GM03348 (cell line): ENCODE results near the gene AQP2.

ENCODE experiments used
- DNase-seq: peaks from one replicate; pipeline ENCODE4 v3.0.0; 2012; ENCODE audit warnings: low spot score

The AQP2 gene, protein sequence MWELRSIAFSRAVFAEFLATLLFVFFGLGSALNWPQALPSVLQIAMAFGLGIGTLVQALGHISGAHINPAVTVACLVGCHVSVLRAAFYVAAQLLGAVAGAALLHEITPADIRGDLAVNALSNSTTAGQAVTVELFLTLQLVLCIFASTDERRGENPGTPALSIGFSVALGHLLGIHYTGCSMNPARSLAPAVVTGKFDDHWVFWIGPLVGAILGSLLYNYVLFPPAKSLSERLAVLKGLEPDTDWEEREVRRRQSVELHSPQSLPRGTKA

DNA sequence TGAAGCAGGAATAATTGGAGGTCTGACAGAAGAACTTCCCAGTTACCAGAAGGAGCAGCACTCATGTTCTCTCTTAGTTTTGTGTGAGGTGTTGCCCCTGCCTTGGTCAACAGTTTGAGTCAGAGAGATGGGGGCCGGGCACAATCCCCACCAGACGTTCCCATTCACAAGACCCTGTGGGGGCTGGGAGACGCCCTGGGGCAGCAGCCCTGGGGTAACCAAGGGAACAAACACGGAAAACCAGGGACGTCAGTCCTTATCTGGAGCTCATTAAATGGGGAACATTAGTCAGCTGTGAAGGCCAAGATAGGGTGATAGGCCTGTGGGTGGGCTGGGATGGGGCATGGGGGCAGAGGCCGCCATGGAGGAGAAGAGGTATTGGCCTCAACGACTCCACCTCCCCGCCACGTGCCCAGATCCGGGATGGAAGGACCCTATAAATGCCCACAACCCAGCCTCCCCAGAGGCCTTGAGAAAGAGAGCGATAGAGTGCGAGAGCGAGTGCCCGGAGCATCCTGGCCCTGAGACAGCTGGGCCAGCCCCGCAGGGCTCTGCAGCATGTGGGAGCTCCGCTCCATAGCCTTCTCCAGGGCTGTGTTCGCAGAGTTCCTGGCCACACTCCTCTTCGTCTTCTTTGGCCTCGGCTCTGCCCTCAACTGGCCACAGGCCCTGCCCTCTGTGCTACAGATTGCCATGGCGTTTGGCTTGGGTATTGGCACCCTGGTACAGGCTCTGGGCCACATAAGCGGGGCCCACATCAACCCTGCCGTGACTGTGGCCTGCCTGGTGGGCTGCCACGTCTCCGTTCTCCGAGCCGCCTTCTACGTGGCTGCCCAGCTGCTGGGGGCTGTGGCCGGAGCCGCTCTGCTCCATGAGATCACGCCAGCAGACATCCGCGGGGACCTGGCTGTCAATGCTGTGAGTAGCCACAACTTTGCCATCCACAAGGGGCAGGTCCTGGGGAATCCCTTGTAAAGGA lies at the start of gene AQP2:
TSS of gene AQP2 (plus strand) at position 465 of the 979 bp plus-strand sequence. CDS start at position 559, 94 bp downstream.
- DNase-seq = no peak

DNA sequence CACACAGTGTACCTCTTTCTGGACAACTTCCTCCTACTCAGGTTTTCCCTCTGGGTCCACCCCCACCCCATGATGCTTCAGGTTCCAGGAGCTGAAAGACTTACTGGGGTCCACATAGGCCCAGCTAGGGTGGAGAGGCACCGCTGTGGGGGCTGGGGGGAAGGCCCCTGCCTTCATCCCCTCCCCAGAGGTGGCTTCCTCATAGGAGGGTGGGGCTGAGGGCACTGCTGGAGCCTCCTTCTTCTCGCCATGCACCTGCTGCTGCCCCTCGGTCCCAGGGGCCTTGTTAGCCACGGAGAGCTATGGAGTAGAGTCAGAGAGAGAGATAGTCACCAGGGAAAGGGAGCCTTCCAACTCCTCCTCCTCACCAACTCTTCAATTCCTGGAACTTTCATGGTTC lies 49.5 kb upstream of the AQP2 start:
- no peak for DNase-seq

- DNase-seq = no peak
These were observed 48.6 kb upstream of the AQP2 start for GRCh38 chr12:49901986-49902385.

GRCh38 chr12:49902399-49903350 lies 47.9 kb upstream of the AQP2 start:
- DNase-seq = no peak

- no peak for DNase-seq
These were observed 47.2 kb upstream of the AQP2 start for GRCh38 chr12:49903351-49903699.

GRCh38 chr12:49903700-49904423 lies 46.7 kb upstream of the AQP2 start, which contains the start of gene FAIM2:
Gene FAIM2 (minus strand): TSS chr12:49903900. CDS start chr12:49903792, 108 bp downstream.
- DNase-seq = peak; percentile 91

DNA sequence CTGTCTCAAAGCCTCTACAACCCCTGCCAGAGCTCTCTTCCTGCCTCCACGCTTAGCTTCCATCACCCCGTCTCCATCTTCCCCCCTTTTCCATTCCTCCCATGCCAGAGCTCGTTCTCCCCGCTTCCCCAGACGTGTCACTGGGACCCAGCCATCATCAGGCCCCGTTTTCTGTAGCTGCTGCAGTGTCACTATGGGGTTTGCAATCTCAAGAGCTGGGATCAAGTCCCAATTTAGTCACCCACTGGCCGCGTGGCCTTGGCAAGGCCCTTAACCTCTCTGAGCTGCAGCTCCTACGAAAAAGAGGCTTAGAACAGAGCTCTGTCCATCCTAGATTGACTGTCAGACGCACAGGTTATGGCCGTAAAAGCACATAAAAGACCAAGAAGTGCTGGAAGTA lies 45.9 kb upstream of the AQP2 start:
- no peak for DNase-seq

DNA sequence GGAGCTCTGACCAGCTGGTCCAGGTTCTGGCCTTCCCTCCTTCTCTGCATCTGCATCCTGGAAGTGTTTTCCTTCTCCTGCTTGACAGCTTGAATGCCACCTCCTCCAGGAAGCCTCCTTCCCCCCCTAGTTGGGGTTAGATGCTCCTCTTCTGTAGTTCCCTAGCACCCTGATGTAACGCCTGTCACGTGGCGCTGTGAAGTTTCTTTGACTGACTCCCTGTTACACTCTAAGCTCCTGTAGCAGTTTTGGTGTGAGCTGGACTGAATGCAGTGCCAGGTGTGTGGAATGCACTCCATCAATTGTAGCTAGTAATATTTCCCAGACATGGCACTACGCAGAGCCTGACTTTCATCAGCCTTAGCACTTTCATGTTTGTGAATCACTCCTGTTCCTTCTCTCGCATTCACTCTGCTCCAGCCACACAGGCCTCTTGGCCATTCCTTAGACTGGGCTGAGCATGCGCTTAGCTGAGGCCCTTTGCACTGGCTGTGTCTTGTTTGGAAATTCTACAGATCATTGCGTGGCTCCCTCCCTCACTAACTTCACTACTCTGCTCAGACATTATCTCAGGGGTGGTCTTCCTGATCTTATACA lies 44.7 kb upstream of the AQP2 start:
- DNase-seq = no peak

- DNase-seq = no peak
These were observed 43.2 kb upstream of the AQP2 start for GRCh38 chr12:49907352-49907751.

- no peak for DNase-seq
These were observed 41.2 kb upstream of the AQP2 start for GRCh38 chr12:49909356-49909755.

DNA sequence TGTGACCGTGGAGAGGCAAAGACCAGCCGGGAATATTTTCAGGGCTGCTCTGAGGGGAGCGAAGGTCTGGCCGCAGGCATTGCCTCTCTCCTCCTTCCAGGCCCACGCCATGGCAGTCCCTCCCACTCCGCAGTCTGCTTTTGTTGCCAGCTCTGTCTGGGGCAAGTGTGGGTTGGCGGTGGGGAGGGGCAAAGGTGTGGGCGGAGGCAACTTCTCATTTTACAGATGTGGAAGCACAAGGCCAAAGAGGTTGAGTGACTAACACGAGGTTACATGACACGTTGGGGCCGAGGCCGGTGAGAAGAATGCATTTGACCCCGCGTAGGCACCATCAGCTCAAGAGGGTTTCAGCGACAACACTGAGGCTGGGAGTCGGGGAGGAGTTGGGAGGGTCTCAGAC lies 40.7 kb upstream of the AQP2 start:
- no peak for DNase-seq

- DNase-seq = no peak
These were observed 40.0 kb upstream of the AQP2 start for GRCh38 chr12:49910331-49911212.

DNA sequence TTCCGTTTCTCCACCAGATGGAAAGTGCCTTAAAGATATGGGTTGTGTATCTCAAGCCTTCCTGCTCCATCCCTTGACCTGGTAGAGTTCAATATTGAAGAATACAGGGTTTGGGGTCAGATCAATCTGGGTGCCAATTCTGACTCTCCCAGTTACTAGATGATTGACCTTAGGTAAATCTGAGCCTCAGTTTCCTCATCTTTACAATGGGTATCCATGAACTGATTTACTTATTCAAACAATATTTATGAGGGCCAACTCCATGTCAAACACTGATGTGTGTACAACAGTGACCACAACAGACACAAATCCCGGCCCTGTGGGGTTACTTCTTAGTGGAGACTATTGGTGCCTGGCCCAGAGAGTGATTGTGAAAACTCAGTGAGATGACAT lies 39.3 kb upstream of the AQP2 start:
- no peak for DNase-seq

DNA sequence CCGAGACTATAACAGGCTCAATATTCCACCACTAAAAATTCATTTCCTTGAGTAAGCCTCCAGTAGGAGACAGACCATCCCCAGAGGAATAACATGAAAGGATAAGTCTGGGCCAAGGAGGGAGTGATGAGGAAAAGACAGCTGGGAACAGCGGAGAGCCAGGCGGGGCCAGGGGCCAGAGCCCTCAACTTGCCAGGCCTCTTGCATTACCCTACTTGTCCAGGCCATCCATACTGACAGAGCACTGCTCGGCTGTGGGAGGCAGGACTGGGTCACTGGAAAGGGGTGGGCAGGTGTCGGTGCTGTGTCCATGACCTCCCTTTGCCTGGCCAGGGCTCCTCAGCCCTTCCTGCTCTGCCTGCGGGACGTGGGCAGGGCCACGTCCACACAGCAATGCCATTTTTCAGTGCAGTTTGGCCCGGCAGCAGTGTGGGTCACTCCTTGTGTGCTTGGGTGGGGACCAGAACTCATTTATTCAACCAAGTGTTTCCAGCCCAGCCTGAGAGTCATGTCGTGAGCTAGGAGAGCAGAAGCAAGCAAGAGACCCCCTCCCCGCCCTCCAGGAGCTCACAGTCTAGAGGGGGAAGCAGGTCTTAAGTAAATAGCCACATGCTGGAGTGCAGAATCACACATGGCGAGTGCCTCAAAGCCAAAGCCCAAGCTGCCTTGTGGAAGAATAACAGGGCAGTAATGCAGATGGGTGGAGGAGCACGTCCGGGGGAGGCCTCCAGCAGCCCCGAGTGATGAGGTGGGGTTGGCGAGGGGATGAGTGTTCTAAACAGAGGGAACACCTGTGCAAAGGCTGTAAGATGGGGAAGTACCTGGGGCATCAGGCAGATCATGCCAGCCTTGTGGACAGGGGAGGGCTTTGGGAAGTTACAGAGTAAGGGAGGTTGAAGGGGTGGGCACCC lies 37.9 kb upstream of the AQP2 start:
- DNase-seq = no peak

GRCh38 chr12:49916129-49916919 lies 34.2 kb upstream of the AQP2 start:
- no peak for DNase-seq

DNA sequence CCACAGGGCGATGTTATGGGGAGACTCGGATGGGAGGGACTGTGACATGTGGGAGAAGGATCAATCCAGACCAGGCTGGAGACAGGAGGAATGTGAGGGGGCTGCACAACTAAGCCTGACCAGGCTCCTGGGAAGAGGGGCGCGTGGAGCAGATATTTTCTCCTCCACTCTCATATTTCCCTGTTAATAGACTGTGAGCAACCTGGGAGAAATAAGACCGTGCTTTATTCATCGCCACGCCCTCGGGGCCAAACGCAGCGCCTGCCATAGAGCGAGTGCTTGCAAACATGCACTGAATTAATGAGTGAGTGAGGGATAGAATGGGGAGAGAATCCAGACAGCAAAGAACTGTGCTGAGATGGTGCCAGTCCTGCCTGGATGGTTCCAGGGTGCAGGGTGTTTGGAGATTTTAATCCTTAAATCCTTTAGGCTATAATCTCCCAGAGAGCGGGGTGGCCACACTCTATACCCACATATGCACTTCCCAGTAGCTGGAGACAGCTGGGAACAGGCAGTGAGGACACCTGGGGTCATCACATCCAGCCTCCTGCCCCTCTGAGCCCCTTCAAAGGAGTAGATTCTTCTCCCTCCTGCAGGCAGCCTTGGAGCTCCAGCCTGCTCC lies 33.3 kb upstream of the AQP2 start:
- DNase-seq = no peak

GRCh38 chr12:49917788-49918173 lies 32.8 kb upstream of the AQP2 start:
- no peak for DNase-seq
